ENCODE results near the gene OR10A2. TPM values are rescaled to one million over a fixed set of nuclear protein-coding genes. Genes with fewer than 3 reads are reported as not detected.

Gene OR10A2
- not detected in 2 replicates for total RNA-seq (2012; rRNA removed)

- Histone ChIP-seq H3K9ac (ENCODE audit: low read depth, low read length) (no peak within 1 kb of the TSS), H3K27me3 (ENCODE audit: control insufficient read depth, insufficient read depth, low read length) (no peaks in the 10 kb centered on the region), H3K36me3 (ENCODE audit: insufficient read depth, low read length) (no peaks in the 10 kb centered on the region), H3K4me1 (ENCODE audit: control insufficient read depth, insufficient read depth, low read length) (no peaks in the 10 kb centered on the region), H3K4me2 (ENCODE audit: low read length) (no peak within 1 kb of the TSS), H3K9me3 (replicated peaks; ENCODE audit: low read length) (no peaks in the 10 kb centered on the region), H3K4me3 (ENCODE audit: low read length) (no peak within 1 kb of the TSS)
Measured at GRCh38 chr11:6862961-6863360, at the start of gene OR10A2. Gene OR10A2 (plus strand): TSS chr11:6863057. CDS start chr11:6869755, 6,698 bp downstream.

- no peak overlapping the region for H3K9ac ChIP-seq (ENCODE audit: low read depth, low read length)
- no peaks in the 10 kb centered on the region for H3K4me1 ChIP-seq (ENCODE audit: control insufficient read depth, insufficient read depth, low read length)
- H3K4me3 ChIP-seq (ENCODE audit: low read length): no peak overlapping the region
- H3K4me2 ChIP-seq (ENCODE audit: low read length): no peak overlapping the region
- no peaks in the 10 kb centered on the region for H3K9me3 ChIP-seq (replicated peaks; ENCODE audit: low read length)
- H3K27me3 ChIP-seq (ENCODE audit: control insufficient read depth, insufficient read depth, low read length): no peaks in the 10 kb centered on the region
- H3K36me3 ChIP-seq (ENCODE audit: insufficient read depth, low read length): no peaks in the 10 kb centered on the region
Measured at GRCh38 chr11:6813656-6814055, 49.2 kb upstream of the OR10A2 start.

DNA sequence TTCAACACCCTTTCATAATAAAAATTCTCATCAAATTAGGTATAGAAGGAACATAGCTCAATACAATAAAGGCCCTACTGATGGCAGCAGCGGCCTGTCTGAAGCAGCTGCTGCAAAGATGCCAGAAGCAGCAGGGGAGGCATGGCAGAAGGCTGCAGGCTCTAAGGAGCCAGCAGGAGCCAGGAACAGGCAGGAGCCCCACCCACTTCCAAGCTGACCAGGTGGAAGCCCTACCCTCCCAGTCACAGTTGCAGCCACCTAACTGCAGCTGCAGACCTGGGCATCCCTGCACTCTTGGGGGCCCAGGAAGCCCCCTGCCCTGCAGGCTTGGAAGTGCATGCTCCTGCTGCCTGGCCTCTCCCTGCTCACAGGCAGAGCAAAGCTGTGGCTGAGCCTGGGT, 45.2 kb upstream of the OR10A2 start:
- Histone ChIP-seq H3K36me3 (ENCODE audit: insufficient read depth, low read length) (no peaks in the 10 kb centered on the region), H3K4me3 (ENCODE audit: low read length) (no peak overlapping the region), H3K4me1 (ENCODE audit: control insufficient read depth, insufficient read depth, low read length) (no peaks in the 10 kb centered on the region), H3K9ac (ENCODE audit: low read depth, low read length) (no peak overlapping the region), H3K27me3 (ENCODE audit: control insufficient read depth, insufficient read depth, low read length) (no peaks in the 10 kb centered on the region), H3K4me2 (ENCODE audit: low read length) (no peak overlapping the region), H3K9me3 (replicated peaks; ENCODE audit: low read length) (no peaks in the 10 kb centered on the region)

GRCh38 chr11:6818967-6819366, 43.9 kb upstream of the OR10A2 start:
- Histone ChIP-seq H3K9ac (ENCODE audit: low read depth, low read length) (no peak overlapping the region), H3K36me3 (ENCODE audit: insufficient read depth, low read length) (no peaks in the 10 kb centered on the region), H3K4me2 (ENCODE audit: low read length) (no peak overlapping the region), H3K27me3 (ENCODE audit: control insufficient read depth, insufficient read depth, low read length) (no peaks in the 10 kb centered on the region), H3K9me3 (replicated peaks; ENCODE audit: low read length) (no peaks in the 10 kb centered on the region), H3K4me1 (ENCODE audit: control insufficient read depth, insufficient read depth, low read length) (no peaks in the 10 kb centered on the region), H3K4me3 (ENCODE audit: low read length) (no peak overlapping the region)

- Histone ChIP-seq H3K4me2 (ENCODE audit: low read length) (no peak overlapping the region), H3K4me1 (ENCODE audit: control insufficient read depth, insufficient read depth, low read length) (no peaks in the 10 kb centered on the region), H3K9me3 (replicated peaks; ENCODE audit: low read length) (no peaks in the 10 kb centered on the region), H3K36me3 (ENCODE audit: insufficient read depth, low read length) (no peaks in the 10 kb centered on the region), H3K4me3 (ENCODE audit: low read length) (no peak overlapping the region), H3K9ac (ENCODE audit: low read depth, low read length) (no peak overlapping the region), H3K27me3 (ENCODE audit: control insufficient read depth, insufficient read depth, low read length) (no peaks in the 10 kb centered on the region)
Measured at GRCh38 chr11:6824136-6824823, 38.6 kb upstream of the OR10A2 start.

DNA sequence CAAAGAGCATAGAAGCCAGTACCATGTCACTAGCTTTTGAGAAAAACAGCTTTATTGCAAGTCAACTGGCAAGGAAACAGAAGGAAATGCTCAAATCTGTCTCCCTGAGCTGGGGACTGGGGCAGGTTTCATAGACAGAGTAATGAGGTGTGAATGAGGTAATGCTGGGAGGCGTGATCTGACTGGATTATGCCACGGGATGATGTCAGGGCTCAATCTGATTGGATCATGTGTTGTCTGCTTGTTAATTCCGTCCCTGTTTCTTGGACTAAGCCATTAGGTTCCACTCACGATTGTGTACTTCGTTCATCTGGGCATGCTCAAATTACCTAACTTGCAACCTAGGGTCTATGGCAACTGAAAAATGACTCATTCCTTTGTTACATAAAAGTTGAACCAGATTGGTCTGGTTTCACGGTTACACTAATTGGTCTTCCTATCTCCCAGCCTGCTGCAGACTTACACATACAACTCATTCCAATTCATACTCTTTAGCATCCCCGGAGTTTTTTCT, 37.6 kb upstream of the OR10A2 start:
- Histone ChIP-seq H3K4me3 (ENCODE audit: low read length) (no peak overlapping the region), H3K36me3 (ENCODE audit: insufficient read depth, low read length) (no peaks in the 10 kb centered on the region), H3K9me3 (replicated peaks; ENCODE audit: low read length) (no peaks in the 10 kb centered on the region), H3K4me1 (ENCODE audit: control insufficient read depth, insufficient read depth, low read length) (no peaks in the 10 kb centered on the region), H3K27me3 (ENCODE audit: control insufficient read depth, insufficient read depth, low read length) (no peaks in the 10 kb centered on the region), H3K4me2 (ENCODE audit: low read length) (no peak overlapping the region), H3K9ac (ENCODE audit: low read depth, low read length) (no peak overlapping the region)

GRCh38 chr11:6828103-6828502, 34.8 kb upstream of the OR10A2 start:
- H3K27me3 ChIP-seq (ENCODE audit: control insufficient read depth, insufficient read depth, low read length): peaks cover under 1% of the 10 kb centered on the region
- H3K4me2 ChIP-seq (ENCODE audit: low read length): no peak overlapping the region
- no peak overlapping the region for H3K9ac ChIP-seq (ENCODE audit: low read depth, low read length)
- H3K9me3 ChIP-seq (replicated peaks; ENCODE audit: low read length): no peaks in the 10 kb centered on the region
- H3K36me3 ChIP-seq (ENCODE audit: insufficient read depth, low read length): no peaks in the 10 kb centered on the region
- no peaks in the 10 kb centered on the region for H3K4me1 ChIP-seq (ENCODE audit: control insufficient read depth, insufficient read depth, low read length)
- no peak overlapping the region for H3K4me3 ChIP-seq (ENCODE audit: low read length)

DNA sequence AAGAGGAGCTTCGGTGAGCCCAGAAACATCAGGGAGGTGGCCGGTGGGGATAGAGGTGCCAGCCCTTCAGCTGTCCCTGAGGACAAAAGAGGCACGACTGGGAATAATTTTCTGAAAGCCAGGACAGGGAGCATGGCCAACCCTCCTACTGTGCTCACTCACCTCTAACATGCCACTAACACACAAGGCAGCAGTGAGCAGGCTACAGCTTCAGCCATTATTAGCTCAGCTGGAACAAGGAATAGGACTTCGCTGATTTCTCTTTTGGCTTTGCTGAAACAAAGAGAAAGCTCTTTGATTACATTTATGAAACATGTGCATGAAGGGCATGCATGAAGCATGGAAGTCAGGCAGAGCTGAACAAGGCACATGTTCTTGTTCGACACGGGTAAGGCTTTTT, 29.5 kb upstream of the OR10A2 start:
- H3K4me2 ChIP-seq (ENCODE audit: low read length): no peak overlapping the region
- H3K36me3 ChIP-seq (ENCODE audit: insufficient read depth, low read length): no peaks in the 10 kb centered on the region
- H3K27me3 ChIP-seq (ENCODE audit: control insufficient read depth, insufficient read depth, low read length): peaks cover 8% of the 10 kb centered on the region
- H3K9ac ChIP-seq (ENCODE audit: low read depth, low read length): no peak overlapping the region
- H3K4me1 ChIP-seq (ENCODE audit: control insufficient read depth, insufficient read depth, low read length): no peaks in the 10 kb centered on the region
- no peak overlapping the region for H3K4me3 ChIP-seq (ENCODE audit: low read length)
- no peaks in the 10 kb centered on the region for H3K9me3 ChIP-seq (replicated peaks; ENCODE audit: low read length)

GRCh38 chr11:6834021-6834420, 28.8 kb upstream of the OR10A2 start:
- peaks cover 8% of the 10 kb centered on the region for H3K27me3 ChIP-seq (ENCODE audit: control insufficient read depth, insufficient read depth, low read length)
- no peak overlapping the region for H3K4me2 ChIP-seq (ENCODE audit: low read length)
- no peaks in the 10 kb centered on the region for H3K4me1 ChIP-seq (ENCODE audit: control insufficient read depth, insufficient read depth, low read length)
- H3K36me3 ChIP-seq (ENCODE audit: insufficient read depth, low read length): no peaks in the 10 kb centered on the region
- H3K4me3 ChIP-seq (ENCODE audit: low read length): no peak overlapping the region
- no peaks in the 10 kb centered on the region for H3K9me3 ChIP-seq (replicated peaks; ENCODE audit: low read length)
- H3K9ac ChIP-seq (ENCODE audit: low read depth, low read length): no peak overlapping the region

DNA sequence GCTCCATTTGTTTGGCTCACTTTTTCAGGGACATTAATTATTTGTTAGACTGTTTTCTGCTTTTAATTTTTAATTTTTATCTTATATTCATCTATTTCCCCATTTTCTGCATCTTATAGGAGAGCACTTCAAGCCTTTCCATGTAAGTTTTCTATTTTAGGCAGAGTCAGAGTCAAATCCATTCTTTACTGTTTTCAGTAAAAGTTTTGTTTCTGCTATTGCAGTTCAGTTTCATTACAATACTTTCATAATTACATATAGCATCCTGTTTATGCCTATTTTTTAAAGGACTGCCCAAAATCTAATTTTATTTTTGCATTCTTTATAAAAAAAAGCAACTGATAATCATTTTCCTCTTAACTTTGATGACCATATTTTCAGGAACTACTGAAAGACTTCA, 21.2 kb upstream of the OR10A2 start:
- Histone ChIP-seq H3K4me2 (ENCODE audit: low read length) (no peak overlapping the region), H3K36me3 (ENCODE audit: insufficient read depth, low read length) (no peaks in the 10 kb centered on the region), H3K4me3 (ENCODE audit: low read length) (no peak overlapping the region), H3K9me3 (replicated peaks; ENCODE audit: low read length) (no peaks in the 10 kb centered on the region), H3K27me3 (ENCODE audit: control insufficient read depth, insufficient read depth, low read length) (no peaks in the 10 kb centered on the region), H3K4me1 (ENCODE audit: control insufficient read depth, insufficient read depth, low read length) (no peaks in the 10 kb centered on the region), H3K9ac (ENCODE audit: low read depth, low read length) (no peak overlapping the region)

DNA sequence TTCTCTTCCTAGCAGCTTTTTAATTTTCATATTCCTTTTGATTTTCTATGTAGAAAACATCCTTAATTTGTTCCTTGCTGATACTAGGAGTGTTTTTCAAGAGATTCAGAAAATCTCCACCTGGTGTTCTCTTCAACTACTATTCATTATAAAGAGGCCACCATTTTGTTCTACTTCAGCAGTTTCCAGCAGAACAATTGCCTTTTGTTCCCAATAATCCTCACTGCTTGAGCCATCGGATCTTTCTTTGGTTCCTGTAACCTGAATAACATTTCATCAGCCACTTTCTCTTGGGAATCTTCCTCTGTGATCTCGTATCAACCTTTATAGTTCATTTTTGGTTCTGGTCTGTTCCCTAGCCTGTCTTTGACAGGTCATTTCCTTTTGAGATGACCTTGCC, 19.2 kb upstream of the OR10A2 start:
- Histone ChIP-seq H3K9ac (ENCODE audit: low read depth, low read length) (no peak overlapping the region), H3K4me3 (ENCODE audit: low read length) (no peak overlapping the region), H3K4me1 (ENCODE audit: control insufficient read depth, insufficient read depth, low read length) (no peaks in the 10 kb centered on the region), H3K9me3 (replicated peaks; ENCODE audit: low read length) (no peaks in the 10 kb centered on the region), H3K27me3 (ENCODE audit: control insufficient read depth, insufficient read depth, low read length) (no peaks in the 10 kb centered on the region), H3K4me2 (ENCODE audit: low read length) (no peak overlapping the region), H3K36me3 (ENCODE audit: insufficient read depth, low read length) (no peaks in the 10 kb centered on the region)

DNA sequence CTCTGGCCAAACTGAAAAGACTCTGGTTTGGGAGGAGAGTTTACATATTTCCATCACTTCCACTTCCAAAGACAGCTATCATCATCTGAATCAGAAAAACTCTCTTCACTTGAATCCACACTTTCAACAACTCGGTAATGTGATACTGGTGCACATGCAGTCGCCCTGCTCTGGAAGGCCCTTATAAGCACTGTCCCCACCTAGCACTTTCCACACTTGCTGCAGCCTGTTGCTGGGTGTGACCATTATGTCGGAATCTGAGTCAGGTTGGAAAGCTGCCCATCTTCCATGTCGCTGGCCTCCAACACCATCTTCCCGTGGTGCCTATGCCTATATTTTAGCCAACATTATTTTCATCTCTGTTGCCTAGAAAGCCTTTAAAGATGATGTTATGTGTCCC, 18.5 kb upstream of the OR10A2 start:
- H3K4me2 ChIP-seq (ENCODE audit: low read length): no peak overlapping the region
- no peaks in the 10 kb centered on the region for H3K36me3 ChIP-seq (ENCODE audit: insufficient read depth, low read length)
- no peaks in the 10 kb centered on the region for H3K4me1 ChIP-seq (ENCODE audit: control insufficient read depth, insufficient read depth, low read length)
- no peaks in the 10 kb centered on the region for H3K27me3 ChIP-seq (ENCODE audit: control insufficient read depth, insufficient read depth, low read length)
- no peaks in the 10 kb centered on the region for H3K9me3 ChIP-seq (replicated peaks; ENCODE audit: low read length)
- H3K4me3 ChIP-seq (ENCODE audit: low read length): no peak overlapping the region
- no peak overlapping the region for H3K9ac ChIP-seq (ENCODE audit: low read depth, low read length)

Data from skeletal muscle satellite cell (primary cell).